ENCODE measurements around the gene CAMTA1. TPM values are rescaled to one million over a fixed set of nuclear protein-coding genes. Genes with fewer than 3 reads are reported as not detected.

Gene CAMTA1
- total and polyA plus RNA-seq, 9 of the 15 experiments (the other 6 are each of a cell fraction or from before 2014, with no cell fraction given), result 43.9 to 161 (median 65.9) TPM

DNA sequence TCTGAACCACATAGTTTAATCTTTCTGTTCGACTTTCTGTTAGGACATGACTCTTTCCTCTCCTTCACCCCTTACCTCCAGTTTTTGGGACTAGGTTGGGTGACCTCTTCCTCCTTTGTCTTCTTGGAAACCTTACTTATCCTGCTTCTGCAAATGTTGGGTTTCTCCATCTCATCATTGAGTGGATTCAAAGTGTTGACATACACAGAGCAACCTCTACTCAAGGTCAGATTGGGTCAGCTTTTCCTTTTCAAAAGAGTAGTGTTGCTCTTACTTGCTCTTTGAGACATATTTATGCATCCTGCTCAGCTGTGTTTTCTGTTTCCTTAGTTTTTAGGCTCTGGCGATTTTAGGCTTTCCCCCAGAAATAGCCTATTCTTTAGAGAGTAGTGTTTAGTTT lies 3.7 kb downstream of the CAMTA1 start (continued):
- TF ChIP-seq, protein P1, sequence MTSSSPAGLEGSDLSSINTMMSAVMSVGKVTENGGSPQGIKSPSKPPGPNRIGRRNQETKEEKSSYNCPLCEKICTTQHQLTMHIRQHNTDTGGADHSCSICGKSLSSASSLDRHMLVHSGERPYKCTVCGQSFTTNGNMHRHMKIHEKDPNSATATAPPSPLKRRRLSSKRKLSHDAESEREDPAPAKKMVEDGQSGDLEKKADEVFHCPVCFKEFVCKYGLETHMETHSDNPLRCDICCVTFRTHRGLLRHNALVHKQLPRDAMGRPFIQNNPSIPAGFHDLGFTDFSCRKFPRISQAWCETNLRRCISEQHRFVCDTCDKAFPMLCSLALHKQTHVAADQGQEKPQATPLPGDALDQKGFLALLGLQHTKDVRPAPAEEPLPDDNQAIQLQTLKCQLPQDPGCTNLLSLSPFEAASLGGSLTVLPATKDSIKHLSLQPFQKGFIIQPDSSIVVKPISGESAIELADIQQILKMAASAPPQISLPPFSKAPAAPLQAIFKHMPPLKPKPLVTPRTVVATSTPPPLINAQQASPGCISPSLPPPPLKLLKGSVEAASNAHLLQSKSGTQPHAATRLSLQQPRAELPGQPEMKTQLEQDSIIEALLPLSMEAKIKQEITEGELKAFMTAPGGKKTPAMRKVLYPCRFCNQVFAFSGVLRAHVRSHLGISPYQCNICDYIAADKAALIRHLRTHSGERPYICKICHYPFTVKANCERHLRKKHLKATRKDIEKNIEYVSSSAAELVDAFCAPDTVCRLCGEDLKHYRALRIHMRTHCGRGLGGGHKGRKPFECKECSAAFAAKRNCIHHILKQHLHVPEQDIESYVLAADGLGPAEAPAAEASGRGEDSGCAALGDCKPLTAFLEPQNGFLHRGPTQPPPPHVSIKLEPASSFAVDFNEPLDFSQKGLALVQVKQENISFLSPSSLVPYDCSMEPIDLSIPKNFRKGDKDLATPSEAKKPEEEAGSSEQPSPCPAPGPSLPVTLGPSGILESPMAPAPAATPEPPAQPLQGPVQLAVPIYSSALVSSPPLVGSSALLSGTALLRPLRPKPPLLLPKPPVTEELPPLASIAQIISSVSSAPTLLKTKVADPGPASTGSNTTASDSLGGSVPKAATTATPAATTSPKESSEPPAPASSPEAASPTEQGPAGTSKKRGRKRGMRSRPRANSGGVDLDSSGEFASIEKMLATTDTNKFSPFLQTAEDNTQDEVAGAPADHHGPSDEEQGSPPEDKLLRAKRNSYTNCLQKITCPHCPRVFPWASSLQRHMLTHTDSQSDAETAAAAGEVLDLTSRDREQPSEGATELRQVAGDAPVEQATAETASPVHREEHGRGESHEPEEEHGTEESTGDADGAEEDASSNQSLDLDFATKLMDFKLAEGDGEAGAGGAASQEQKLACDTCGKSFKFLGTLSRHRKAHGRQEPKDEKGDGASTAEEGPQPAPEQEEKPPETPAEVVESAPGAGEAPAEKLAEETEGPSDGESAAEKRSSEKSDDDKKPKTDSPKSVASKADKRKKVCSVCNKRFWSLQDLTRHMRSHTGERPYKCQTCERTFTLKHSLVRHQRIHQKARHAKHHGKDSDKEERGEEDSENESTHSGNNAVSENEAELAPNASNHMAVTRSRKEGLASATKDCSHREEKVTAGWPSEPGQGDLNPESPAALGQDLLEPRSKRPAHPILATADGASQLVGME (CRISPR knock-in tag; IDR thresholded peaks at IDR 0.05), result no peak
- no peak for TF ChIP-seq ELF4 (CRISPR knock-in tag; IDR thresholded peaks at IDR 0.05)
- TF ChIP-seq PHTF2 (CRISPR knock-in tag; IDR thresholded peaks at IDR 0.05), result no peak
- no peak for TF ChIP-seq GATAD2A (IDR thresholded peaks at IDR 0.05)
- TF ChIP-seq, protein P2, sequence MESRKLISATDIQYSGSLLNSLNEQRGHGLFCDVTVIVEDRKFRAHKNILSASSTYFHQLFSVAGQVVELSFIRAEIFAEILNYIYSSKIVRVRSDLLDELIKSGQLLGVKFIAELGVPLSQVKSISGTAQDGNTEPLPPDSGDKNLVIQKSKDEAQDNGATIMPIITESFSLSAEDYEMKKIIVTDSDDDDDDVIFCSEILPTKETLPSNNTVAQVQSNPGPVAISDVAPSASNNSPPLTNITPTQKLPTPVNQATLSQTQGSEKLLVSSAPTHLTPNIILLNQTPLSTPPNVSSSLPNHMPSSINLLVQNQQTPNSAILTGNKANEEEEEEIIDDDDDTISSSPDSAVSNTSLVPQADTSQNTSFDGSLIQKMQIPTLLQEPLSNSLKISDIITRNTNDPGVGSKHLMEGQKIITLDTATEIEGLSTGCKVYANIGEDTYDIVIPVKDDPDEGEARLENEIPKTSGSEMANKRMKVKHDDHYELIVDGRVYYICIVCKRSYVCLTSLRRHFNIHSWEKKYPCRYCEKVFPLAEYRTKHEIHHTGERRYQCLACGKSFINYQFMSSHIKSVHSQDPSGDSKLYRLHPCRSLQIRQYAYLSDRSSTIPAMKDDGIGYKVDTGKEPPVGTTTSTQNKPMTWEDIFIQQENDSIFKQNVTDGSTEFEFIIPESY (CRISPR knock-in tag; IDR thresholded peaks at IDR 0.05), result no peak
